H7 (cell line): Measurements from ENCODE around the gene IL5RA. TPM values are rescaled to one million over a fixed set of nuclear protein-coding genes. Genes with fewer than 3 reads are reported as not detected.

ENCODE experiments used
- DNase-seq: peaks from one replicate; pipeline ENCODE4 v3.0.0; 2012
- H3K27me3 ChIP-seq: 2 replicates; pipeline ENCODE4 v1.6.0; 2011; ENCODE audit warnings: mild to moderate bottlenecking, low read length; ENCODE audit not compliant: control insufficient read depth, insufficient read depth
- H3K36me3 ChIP-seq: replicated peaks from 2 replicates; pipeline ENCODE4 v1.5.1; 2011; ENCODE audit warnings: low read length; ENCODE audit not compliant: control insufficient read depth, insufficient read depth
- H3K4me3 ChIP-seq: 2 replicates; pipeline ENCODE4 v1.5.1; 2011; ENCODE audit warnings: low read depth, mild to moderate bottlenecking, control low read depth, low read length, moderate library complexity; ENCODE audit not compliant: insufficient read depth
- total RNA-seq: library from RNA; depleted of rRNA; stranded (reverse); fragments of >200 nt; shearing (Covaris generic); gene quantifications from 2 replicates; pipeline ENCODE4 v1.2.3, GENCODE V29; 2014

IL5RA gene
- total RNA-seq, 1 experiment from 2014 or later = not detected

- Histone ChIP-seq H3K27me3 (no peaks in the 10 kb centered on the region), H3K4me3 (no peak overlapping the region), H3K36me3 (no peaks in the 10 kb centered on the region)
- no peak for DNase-seq
Measured at GRCh38 chr3:3087716-3088465, 22.3 kb downstream of the IL5RA start.

- no peaks in the 10 kb centered on the region for H3K36me3 ChIP-seq
- no peak for DNase-seq
- no peaks in the 10 kb centered on the region for H3K27me3 ChIP-seq
- no peak overlapping the region for H3K4me3 ChIP-seq
Measured at GRCh38 chr3:3087279-3087678, 22.9 kb downstream of the IL5RA start.

- H3K4me3 ChIP-seq = no peak overlapping the region
- no peak for DNase-seq
- H3K36me3 ChIP-seq = no peaks in the 10 kb centered on the region
- H3K27me3 ChIP-seq = no peaks in the 10 kb centered on the region
Measured at GRCh38 chr3:3086239-3086638, 23.9 kb downstream of the IL5RA start.

- H3K36me3 ChIP-seq = no peaks in the 10 kb centered on the region
- no peak overlapping the region for H3K4me3 ChIP-seq
- no peak for DNase-seq
- H3K27me3 ChIP-seq = no peaks in the 10 kb centered on the region
Measured at GRCh38 chr3:3085782-3086181, 24.4 kb downstream of the IL5RA start.

GRCh38 chr3:3084890-3085289, 25.3 kb downstream of the IL5RA start:
- Histone ChIP-seq H3K36me3 (no peaks in the 10 kb centered on the region), H3K4me3 (no peak overlapping the region), H3K27me3 (no peaks in the 10 kb centered on the region)
- DNase-seq = no peak

GRCh38 chr3:3082234-3082924, 27.8 kb downstream of the IL5RA start:
- H3K27me3 ChIP-seq = no peaks in the 10 kb centered on the region
- H3K4me3 ChIP-seq = no peak overlapping the region
- no peak for DNase-seq
- H3K36me3 ChIP-seq = no peaks in the 10 kb centered on the region

- no peak overlapping the region for H3K4me3 ChIP-seq
- H3K27me3 ChIP-seq = no peaks in the 10 kb centered on the region
- DNase-seq = no peak
- H3K36me3 ChIP-seq = no peaks in the 10 kb centered on the region
Measured at GRCh38 chr3:3081381-3082233, 28.6 kb downstream of the IL5RA start.

GRCh38 chr3:3080309-3080708, 29.9 kb downstream of the IL5RA start:
- H3K36me3 ChIP-seq = no peaks in the 10 kb centered on the region
- no peak overlapping the region for H3K4me3 ChIP-seq
- H3K27me3 ChIP-seq = no peaks in the 10 kb centered on the region
- DNase-seq = peak; percentile 35

GRCh38 chr3:3074551-3075257, 35.5 kb downstream of the IL5RA start:
- Histone ChIP-seq H3K36me3 (no peaks in the 10 kb centered on the region), H3K27me3 (no peaks in the 10 kb centered on the region), H3K4me3 (no peak overlapping the region)
- DNase-seq = no peak

- Histone ChIP-seq H3K27me3 (no peaks in the 10 kb centered on the region), H3K4me3 (no peak overlapping the region), H3K36me3 (no peaks in the 10 kb centered on the region)
- DNase-seq = no peak
Measured at GRCh38 chr3:3071136-3071535, 39.0 kb downstream of the IL5RA start.

- no peak for DNase-seq
- Histone ChIP-seq H3K27me3 (no peaks in the 10 kb centered on the region), H3K36me3 (no peaks in the 10 kb centered on the region), H3K4me3 (no peak overlapping the region)
Measured at GRCh38 chr3:3069723-3070122, 40.5 kb downstream of the IL5RA start.

- DNase-seq = no peak
- H3K27me3 ChIP-seq = no peaks in the 10 kb centered on the region
- H3K36me3 ChIP-seq = no peaks in the 10 kb centered on the region
- no peak overlapping the region for H3K4me3 ChIP-seq
Measured at GRCh38 chr3:3068358-3068881, 41.8 kb downstream of the IL5RA start.

GRCh38 chr3:3066910-3067309, 43.3 kb downstream of the IL5RA start:
- no peak for DNase-seq
- Histone ChIP-seq H3K4me3 (no peak overlapping the region), H3K27me3 (no peaks in the 10 kb centered on the region), H3K36me3 (no peaks in the 10 kb centered on the region)

- DNase-seq = no peak
- Histone ChIP-seq H3K36me3 (no peaks in the 10 kb centered on the region), H3K27me3 (no peaks in the 10 kb centered on the region), H3K4me3 (no peak overlapping the region)
Measured at GRCh38 chr3:3066378-3066777, 43.8 kb downstream of the IL5RA start.
